HL-60/S4 treated with retinoic acid at 250 ng/mL for 4 days and 3 days (cell line): ENCODE results near the gene ARHGAP45.

Experiments used
- in situ Hi-C: fragments of 300-500 bp; cut with MboI; formaldehyde crosslinking; loops from 2 replicates; pipeline ENCODE4 v1.7.0; 2022; ENCODE audit warnings: low sequenced_read_pairs

Gene ARHGAP45

DNA sequence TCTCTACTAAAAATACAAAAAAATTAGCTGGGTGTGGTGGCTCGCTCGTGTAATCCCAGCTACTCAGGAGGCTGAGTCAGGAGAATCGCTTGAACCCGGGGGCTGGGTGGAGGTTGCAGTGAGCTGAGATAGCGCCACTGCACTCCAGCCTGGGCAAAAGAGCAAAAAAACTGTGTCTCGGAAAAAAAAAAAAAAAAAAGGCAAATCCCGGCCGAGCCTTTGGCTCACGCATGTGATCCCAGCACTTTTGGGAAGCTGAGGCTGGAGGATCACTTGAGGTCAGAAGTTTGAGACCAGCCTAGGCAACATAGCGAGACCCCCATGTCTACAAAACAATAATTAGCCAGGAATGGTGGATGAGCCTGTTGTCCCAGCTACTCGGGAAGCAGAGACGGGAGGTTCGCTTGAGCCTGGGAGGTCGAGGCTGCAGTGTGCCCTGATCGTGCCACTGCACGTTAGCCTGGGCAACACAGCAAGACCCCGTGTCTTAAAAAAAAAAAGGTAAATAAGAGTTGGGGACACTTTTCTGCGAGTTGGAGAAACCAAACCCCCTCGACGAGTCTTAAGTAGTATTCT is 36.3 kb downstream of the ARHGAP45 start:
- in situ Hi-C loops = no loop called here

DNA sequence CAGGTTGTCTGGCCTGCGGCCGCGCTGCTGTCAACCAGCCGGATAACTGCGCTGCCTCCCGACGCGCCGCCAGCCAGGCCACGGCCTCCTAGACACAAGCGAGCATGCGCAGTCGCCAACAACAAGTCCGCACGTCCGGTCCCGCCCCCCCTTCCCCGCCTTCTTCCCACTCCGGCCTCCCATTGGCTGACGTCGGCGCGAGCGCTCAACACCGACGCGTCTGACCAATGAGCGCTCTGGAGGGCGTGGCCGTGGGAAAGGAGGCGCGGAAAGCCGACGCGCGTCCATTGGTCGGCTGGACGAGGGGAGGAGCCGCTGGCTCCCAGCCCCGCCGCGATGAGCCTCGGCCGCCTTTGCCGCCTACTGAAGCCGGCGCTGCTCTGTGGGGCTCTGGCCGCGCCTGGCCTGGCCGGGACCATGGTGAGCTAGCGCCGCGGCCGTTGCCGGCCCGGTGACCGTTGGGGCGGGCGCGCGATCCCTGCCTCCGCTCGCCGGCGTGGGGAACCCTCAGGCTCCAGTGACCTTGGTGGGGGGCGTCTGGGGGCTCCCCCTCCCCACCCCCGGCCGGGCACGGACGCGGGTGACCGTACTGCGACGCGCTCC is 36.8 kb downstream of the ARHGAP45 start, which contains the start of gene GPX4:
GPX4 (plus strand) TSS at position 287 of the 603 bp plus-strand sequence; CDS start at position 337, 50 bp downstream.
- in situ Hi-C loops = no loop called here

DNA sequence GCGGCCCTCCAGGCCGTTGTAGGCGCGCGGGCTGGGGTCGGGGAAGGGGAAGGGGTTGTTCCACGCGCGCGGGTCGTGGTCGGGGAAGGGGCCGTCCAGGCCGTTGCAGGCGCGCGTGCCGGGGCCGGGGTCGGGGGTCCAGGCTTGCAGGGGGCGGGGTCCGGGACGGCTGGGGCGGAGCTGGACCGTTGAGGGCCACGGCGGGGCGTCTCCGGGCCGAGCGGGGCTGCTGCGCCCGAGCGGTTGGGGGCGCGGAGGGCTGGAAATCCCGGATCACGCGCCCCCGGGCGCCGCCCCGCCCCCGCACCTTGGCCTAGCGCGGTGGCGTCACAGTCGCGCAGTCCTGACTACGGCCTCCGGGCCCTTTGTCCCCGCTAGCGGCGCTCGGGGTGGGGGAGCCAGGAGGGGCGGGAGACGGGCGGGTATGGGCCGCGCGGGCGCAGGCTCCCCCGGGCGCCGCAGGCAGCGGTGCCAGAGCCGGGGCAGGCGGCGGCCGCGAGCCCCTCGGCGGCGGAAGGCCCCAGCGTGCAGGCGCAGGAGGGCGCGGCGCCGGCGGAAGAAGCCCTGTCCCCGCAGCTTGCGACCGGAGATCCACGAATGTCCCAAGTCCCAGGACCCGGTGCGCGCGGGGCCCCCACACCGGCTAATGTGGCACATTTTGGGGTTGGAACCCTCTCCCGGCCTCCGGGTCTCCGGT is 37.5 kb downstream of the ARHGAP45 start:
- in situ Hi-C loops = no loop called here

DNA sequence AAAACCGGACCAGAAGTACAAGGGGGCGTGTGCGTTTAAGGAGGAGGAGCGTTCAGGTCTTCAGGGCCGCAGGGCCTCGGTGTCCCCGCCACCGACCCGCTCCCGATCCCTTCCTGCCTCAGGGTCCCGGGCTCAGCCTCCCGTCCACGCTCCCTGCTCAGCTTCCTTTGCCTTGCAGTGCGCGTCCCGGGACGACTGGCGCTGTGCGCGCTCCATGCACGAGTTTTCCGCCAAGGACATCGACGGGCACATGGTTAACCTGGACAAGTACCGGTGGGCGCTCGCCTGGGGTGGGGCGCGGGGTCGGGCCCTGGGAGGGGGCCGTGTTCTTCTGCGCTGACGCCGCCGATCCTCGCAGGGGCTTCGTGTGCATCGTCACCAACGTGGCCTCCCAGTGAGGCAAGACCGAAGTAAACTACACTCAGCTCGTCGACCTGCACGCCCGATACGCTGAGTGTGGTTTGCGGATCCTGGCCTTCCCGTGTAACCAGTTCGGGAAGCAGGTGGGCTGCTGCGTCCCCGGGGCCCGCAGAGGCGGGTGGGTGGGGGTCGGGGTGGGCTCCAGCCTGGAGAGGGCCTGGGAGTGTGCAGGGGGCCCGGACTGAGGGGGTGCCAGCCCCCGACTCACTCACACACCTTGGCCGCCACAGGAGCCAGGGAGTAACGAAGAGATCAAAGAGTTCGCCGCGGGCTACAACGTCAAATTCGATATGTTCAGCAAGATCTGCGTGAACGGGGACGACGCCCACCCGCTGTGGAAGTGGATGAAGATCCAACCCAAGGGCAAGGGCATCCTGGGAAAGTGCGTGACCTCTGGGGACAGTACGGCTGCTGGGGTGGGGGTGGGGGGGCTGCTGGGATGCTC is 38.3 kb downstream of the ARHGAP45 start:
- in situ Hi-C loops = no loop called here

DNA sequence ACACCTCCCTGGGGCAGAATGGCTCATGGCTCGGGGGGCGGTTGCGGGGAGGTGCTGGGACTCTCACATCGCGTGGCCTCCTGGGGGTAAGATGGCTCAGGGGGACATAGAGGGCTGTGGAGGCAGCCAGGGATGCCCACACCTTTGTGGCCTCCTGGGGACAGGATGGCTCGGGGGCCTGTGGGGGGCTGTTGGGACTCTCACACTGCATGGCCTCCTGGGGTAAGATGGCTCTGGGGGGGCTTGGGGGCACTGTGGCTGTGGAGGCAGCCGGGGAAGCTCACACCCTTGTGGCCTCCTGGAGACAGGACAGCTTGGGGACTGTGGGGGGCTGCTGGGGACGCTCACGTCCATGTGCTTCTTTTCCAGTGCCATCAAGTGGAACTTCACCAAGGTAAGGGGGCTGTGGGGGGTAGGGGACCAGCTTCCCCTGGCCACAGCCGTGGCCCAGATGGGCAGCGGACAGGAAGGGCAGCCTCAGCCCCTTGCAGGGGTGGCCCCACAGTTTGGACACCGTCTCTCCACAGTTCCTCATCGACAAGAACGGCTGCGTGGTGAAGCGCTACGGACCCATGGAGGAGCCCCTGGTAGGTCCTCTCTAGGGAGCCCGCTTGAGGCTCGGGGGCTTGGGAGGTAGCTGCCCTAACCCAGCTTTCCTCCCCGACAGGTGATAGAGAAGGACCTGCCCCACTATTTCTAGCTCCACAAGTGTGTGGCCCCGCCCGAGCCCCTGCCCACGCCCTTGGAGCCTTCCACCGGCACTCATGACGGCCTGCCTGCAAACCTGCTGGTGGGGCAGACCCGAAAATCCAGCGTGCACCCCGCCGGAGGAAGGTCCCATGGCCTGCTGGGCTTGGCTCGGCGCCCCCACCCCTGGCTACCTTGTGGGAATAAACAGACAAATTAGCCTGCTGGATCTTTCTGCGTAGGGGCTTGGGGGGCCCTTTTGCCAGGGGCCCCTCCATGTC is 39.2 kb downstream of the ARHGAP45 start:
- in situ Hi-C loops = no loop called here

DNA sequence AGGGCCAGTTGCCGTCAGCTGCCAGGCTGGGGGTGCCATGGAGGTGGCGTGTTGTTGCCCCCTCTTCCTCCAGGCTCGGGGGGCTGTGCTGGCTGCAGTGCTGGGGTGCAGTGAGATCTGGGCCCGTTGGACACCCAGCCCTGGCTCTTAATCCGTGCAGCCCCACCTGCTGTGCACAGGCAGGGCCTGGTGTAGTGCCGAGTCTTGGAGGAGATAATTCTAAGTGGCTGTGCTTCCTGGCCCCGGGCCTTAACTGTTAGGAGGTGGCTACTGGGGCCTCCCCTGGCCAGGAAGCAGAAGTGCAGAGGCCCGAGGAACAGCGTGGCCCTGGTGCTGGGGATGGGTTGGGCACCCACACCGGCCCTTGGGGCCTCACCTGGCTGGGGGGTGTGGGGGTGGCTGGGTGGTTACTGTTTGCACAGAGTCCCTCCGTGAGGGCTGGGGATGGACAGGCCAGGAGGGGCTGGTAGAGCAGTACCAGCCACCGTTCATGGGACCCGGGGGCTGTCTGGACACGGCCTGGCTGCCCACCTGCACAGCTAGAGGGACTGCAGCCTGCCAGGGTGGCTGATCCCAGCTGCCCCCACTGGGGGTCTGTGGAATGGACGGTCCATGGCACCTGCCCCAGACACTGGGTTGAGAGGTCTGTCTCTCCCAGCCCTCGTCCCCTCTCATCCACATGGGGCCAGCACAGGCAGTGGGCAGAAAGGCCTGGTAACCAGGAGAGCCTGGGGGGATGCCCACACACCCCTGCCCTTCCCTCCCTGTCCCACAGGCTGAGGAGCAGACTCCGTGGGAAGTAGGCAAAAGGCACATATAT is 40.1 kb downstream of the ARHGAP45 start:
- in situ Hi-C loops = no loop called here

DNA sequence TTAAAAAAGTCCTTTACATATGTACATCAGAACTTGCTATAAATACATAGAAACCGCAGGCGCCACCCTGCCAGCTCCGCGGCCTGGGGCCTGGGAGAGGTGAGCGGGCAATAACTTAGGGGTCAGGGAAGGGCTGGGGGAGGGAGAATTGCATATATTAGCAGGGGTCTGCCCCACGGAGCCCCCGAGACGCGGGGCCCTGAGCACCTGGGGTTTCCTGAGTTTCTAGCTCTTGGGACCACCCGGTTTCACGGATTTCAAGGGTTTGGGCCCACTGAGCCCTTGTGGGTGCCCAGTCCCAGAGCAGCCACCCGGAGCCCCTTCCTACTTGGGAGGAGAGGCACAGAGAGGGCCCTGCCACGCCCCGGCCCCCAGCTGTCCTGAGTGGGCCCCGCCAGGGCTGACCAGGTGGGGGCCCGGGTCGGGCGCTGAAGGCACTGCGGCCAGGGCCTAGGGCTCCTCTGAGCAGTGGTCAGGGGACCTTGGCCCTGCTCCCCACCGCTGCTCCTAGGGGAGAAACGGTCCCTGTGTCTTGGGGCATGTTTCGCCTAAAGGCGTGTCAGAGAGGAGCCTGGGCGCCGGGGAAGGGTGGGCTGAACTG is 40.8 kb downstream of the ARHGAP45 start:
- in situ Hi-C loops = no loop called here

DNA sequence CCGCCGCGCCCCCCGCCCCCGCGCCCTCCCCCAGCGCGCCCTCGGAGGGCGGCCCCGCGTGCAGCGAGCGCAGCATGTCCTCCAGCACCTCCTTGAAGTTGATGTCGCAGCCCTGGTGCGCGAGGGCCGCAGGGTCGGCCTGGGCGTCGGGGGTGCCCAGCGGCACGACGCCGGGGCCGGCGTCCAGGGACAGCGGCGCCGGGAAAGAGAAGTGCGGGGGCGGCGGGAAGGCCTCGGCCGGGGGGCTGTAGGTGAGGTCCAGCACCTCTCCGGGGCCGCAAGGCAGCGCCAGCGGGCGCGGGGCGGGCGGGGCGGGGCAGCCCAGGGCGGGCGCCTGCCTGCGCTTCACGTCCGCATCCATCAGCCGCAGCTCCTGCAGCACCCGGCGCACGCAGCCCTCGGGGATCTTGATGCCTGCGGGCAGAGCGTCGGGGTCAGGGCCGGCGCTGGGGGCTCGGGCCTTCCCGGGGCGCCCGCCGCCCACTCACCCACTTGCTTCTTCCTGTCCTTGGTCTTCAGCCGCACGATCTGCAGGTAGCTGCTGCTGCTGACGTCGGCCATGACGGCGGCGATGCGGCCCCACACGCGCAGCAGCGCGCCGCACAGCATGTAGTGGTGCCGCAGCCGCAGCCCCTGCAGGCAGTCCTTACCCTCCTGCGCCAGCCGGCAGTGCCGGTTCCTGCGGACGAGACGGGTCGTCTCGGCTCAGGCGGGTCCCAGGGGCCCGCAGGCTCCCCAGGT is 41.5 kb downstream of the ARHGAP45 start:
- in situ Hi-C loops = no loop called here

DNA sequence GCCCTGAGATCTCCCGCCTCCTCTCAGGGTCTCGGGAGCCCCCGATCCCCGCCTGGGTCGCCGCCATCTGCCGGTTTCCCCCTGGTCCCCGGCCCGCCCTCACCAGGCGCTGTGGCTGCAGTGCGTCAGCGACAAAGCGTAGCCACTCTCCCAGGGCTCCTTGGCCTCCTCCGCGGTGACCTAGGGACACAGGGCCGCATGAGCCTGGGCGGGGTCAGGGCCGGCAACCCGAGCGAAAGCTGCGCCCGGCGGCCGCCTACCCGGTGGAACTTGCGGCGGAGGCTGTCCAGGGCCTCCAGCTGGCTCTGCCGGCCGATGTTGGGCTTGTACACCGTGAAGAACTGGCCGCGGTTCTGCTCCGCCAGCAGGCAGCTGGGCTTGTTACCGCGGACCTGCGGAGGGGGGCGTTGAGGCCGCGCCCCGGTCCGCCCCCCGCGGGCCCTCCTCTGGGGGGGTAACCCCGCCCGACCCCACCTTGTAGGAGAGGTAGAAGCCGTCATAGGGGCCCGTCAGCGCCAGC is 42.1 kb downstream of the ARHGAP45 start:
- in situ Hi-C loops = no loop called here

DNA sequence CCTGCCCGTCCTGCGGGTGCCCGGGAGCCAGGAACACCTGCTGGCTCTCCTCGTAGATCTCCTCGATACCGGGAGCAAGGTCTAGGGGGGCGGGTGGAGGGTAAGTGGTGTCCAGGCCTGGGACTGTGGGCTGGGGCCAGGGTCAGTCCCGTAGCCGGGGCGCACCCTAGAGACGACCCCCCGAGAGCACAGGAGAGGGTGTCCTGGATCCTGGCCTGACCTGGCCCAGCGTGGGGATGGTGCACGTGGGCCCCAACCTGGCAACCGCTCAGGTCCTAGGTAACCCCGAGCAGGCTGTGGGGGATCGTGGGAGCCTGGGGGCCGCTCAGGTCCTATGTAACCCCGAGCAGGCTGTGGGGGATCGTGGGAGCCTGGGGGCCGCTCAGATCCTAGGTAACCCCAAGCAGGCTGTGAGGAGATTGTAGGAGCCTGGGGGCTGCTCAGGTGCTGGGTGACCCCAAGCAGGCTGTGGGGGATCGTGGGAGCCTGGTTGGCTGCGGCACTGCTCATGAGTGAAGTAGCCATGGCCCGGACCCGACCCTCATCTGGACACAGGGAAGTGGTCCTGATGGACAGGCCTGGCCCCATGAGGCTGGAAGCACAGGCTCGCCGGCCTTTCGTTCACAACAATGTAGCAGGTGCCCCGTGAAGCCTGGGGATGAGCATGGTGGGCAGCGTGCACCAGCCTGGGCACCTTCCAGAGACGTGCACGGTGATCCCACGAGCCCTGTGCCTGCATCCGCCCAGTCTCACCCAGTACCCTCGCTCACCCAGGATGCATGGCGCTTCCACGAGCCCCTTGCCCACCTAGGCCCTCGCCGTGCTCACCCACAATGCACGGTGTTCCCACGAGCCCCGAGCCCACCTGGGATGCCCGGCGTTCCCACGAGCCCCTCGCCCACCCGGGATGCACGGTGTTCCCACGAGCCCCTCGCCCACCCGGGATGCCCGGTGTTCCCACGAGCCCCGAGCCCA is 43.0 kb downstream of the ARHGAP45 start:
- in situ Hi-C loops = no loop called here

DNA sequence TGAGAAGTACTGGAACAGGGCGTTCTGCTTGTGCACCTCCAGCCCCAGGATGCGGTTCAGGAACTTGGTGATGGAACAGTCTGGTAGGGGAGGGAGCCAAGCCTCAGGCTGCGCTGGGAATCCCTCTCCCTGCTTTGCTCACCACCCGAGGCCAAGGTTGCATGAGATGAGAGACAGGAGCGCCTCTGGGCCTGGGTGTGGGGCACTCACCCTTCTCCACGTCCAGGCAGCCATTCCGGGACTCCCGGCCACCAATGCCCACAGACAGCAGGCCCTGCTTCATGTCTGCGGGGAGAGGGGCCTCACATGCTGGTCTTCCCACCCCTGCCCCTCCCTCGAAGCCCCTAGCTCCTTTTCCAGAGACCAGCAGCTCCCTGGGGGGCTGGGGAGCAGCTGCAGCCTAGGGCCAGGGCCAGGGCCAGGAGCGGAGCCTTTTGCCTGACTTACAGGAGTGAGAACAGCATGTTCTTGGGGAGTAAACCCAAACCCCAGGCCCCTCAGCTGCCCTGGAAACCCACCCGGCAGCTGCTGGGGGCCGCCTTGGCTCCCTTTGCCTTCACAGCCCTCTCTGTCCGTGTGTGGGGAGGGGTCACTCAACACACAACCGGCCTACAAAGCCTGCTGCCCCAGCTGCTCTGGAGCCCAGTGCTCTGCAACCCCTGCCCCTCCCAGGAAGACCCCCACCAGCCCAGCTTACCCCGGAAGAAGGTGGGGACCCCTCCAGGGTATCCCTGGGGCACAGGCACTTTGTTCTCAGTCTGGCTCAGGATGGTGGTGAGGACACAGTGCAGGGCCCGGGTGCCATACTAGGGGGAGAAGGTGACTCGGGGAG is 44.1 kb downstream of the ARHGAP45 start:
- in situ Hi-C loops = no loop called here

DNA sequence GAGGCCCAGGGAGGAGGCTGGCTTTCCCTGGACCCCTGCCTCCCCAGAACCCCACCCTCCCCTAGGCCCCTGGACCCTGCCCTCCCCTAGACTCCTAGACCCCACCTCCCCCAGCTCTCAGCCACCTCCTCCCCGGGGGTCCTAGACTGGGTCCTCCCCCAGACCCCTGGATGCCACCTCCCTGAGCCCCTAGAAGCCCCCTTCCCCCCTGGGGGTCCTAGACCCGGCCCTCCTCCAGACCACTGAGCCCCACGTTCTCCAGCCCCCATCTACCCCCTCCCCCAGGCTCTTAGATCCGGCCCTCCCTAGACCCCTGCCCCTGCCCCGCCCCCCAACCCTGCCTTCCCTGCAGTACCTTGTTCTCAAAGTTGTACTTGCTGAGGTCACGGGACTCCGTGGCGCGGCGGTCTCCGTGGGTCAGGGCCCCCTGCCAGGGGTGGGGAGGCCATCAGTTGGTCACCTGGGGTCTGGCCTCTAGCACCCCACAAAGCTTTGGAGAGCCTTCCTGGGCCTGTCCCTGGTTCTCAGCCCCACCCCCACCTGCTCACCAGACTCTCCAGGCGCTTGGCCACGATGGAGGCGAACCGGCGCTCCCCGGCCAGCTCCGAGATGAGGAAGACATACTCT is 44.8 kb downstream of the ARHGAP45 start:
- in situ Hi-C loops = no loop called here

DNA sequence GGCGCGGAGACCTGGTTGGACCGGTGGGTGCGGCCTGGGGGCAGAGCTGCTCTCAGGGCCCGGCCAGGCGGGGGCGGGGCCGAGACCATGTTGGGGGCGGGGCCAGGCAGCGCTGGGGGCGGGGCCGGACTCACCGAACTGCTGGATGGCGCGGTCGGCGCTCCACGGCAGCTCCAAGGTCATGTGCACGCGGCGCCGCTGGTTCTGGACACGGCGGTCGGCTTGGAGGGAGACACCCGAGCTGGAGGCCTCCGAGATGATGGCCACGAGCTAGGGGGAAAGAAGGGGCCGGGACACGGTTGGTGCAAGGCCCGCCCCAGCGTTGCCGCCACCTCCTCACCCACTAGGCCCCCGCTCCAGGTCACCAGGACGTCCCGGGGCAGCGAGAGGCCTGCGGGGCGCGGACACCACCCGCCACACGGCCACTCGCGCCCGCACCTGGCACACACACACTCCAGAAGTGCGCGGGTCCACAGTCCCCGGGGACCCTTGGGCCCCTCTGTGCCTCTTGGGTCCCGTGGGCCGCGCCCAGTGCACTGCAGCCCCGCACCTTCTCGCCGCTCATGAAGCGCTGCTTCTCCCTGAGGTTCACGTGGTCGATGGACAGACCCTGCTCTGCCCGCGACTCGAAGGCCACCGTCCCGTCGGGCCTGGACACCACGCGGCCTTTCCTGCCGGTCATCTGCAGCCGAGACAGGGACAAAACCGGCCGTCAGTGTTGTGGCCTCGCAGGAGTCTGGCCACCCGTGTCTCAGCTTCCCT is 45.5 kb downstream of the ARHGAP45 start:
- in situ Hi-C loops = no loop called here

DNA sequence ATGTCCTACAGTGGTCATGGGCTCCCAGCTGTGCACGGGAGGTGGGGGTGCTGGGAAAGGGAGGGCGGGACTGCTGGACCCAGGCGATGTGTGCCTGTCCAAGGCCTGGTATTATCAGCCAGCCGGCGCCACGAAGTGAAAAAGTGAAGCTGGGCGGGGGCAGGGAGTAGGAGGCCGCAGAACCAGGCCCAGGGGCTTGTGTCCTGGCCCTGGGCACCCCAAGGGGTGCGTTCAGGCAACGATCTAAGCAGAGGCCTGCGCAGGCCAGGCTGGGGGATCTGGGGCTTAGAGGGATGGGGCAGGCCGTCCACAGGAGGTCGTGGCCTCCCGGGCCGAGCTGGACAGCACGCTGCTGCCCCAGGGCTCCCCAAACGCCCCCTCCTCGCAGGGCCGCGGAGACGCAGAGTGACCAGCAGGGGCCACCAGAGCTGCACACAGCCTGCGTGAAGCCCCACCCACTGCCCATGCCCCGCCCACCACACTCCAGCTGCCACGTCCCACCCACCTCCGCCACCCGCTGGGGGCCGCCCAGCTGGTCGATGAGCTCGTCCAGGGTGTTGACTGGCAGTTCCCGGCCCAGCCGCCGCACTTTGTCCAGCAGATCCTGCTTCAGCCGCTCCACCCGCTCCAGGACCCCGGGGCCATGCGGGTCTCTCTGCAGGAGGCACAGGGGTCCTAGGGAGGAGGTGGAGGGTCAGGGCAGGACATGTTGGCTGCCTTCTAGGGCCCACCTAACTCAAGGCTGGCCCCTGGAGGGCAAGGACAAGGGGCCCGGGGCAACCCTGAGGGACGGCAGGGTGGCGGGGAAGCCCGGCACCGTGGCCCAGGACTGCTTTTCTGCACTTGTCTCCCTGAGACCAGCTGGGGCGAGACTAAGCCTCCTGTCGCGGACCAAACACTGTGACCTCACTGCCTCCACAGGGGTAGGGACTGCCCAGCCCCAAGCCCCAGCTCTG is 46.3 kb downstream of the ARHGAP45 start:
- in situ Hi-C loops = no loop called here
